Measurements from ENCODE around the gene CEBPG.

CEBPG gene

GRCh38 chr19:33422369-33423180 is 49.1 kb downstream of the CEBPG start:
- no peak overlapping the region for H3K4me2 ChIP-seq
- peaks cover 5% of the 10 kb centered on the region for H4K20me1 ChIP-seq
- H3K9me3 ChIP-seq: no peaks in the 10 kb centered on the region
- H3K36me3 ChIP-seq: no peaks in the 10 kb centered on the region
- no peak overlapping the region for H3K27ac ChIP-seq
- H3K4me3 ChIP-seq: no peak overlapping the region
- no peaks in the 10 kb centered on the region for H3K27me3 ChIP-seq
- H3K9ac ChIP-seq: no peak overlapping the region
- H3K4me1 ChIP-seq: no peaks in the 10 kb centered on the region
- no peak for TF ChIP-seq Cebpa-rat (IDR thresholded peaks at IDR 0.05)

GRCh38 chr19:33424181-33424580 is 50.7 kb downstream of the CEBPG start:
- Histone ChIP-seq H3K27me3 (no peaks in the 10 kb centered on the region), H3K4me1 (no peaks in the 10 kb centered on the region), H4K20me1 (peaks cover 5% of the 10 kb centered on the region), H3K36me3 (no peaks in the 10 kb centered on the region), H3K27ac (no peak overlapping the region), H3K4me3 (no peak overlapping the region), H3K9ac (no peak overlapping the region), H3K9me3 (no peaks in the 10 kb centered on the region), H3K4me2 (no peak overlapping the region)
- no peak for TF ChIP-seq Cebpa-rat (IDR thresholded peaks at IDR 0.05)

- Histone ChIP-seq H3K9ac (no peak overlapping the region), H3K4me1 (peaks cover 10% of the 10 kb centered on the region), H3K4me2 (no peak overlapping the region), H3K9me3 (no peaks in the 10 kb centered on the region), H3K4me3 (no peak overlapping the region), H3K36me3 (no peaks in the 10 kb centered on the region), H3K27me3 (no peaks in the 10 kb centered on the region), H4K20me1 (peaks cover 9% of the 10 kb centered on the region), H3K27ac (no peak overlapping the region)
- TF ChIP-seq Cebpa-rat (IDR thresholded peaks at IDR 0.05): no peak
Observed at GRCh38 chr19:33426621-33427361, 53.3 kb downstream of the CEBPG start.

- no peak overlapping the region for H3K27ac ChIP-seq
- no peak for TF ChIP-seq Cebpa-rat (IDR thresholded peaks at IDR 0.05)
- no peak overlapping the region for H3K4me2 ChIP-seq
- no peak overlapping the region for H3K9ac ChIP-seq
- H3K4me1 ChIP-seq: peaks cover 10% of the 10 kb centered on the region
- no peaks in the 10 kb centered on the region for H3K27me3 ChIP-seq
- H3K9me3 ChIP-seq: no peaks in the 10 kb centered on the region
- peaks cover 9% of the 10 kb centered on the region for H4K20me1 ChIP-seq
- H3K4me3 ChIP-seq: no peak overlapping the region
- no peaks in the 10 kb centered on the region for H3K36me3 ChIP-seq
Observed at GRCh38 chr19:33427801-33428626, 54.5 kb downstream of the CEBPG start.

- Histone ChIP-seq H3K9me3 (no peaks in the 10 kb centered on the region), H3K27ac (no peak overlapping the region), H4K20me1 (peaks cover 9% of the 10 kb centered on the region), H3K4me2 (no peak overlapping the region), H3K9ac (no peak overlapping the region), H3K36me3 (no peaks in the 10 kb centered on the region), H3K4me1 (peaks cover 10% of the 10 kb centered on the region), H3K4me3 (no peak overlapping the region), H3K27me3 (no peaks in the 10 kb centered on the region)
- TF ChIP-seq Cebpa-rat (IDR thresholded peaks at IDR 0.05): no peak
Observed at GRCh38 chr19:33428627-33429125, 55.2 kb downstream of the CEBPG start.

- peaks cover 10% of the 10 kb centered on the region for H3K4me1 ChIP-seq
- H3K9me3 ChIP-seq: no peaks in the 10 kb centered on the region
- no peaks in the 10 kb centered on the region for H3K36me3 ChIP-seq
- peak overlapping the region; percentile 39 for H3K4me2 ChIP-seq
- H3K27ac ChIP-seq: no peak overlapping the region
- no peak for TF ChIP-seq Cebpa-rat (IDR thresholded peaks at IDR 0.05)
- H4K20me1 ChIP-seq: peaks cover 9% of the 10 kb centered on the region
- no peak overlapping the region for H3K4me3 ChIP-seq
- H3K9ac ChIP-seq: peak overlapping the region; percentile 38; the same call in 1 of the 2 replicates
- H3K27me3 ChIP-seq: no peaks in the 10 kb centered on the region
Observed at GRCh38 chr19:33429891-33430673, 56.6 kb downstream of the CEBPG start.

- peak overlapping the region; percentile 39 for H3K4me2 ChIP-seq
- H3K27me3 ChIP-seq: no peaks in the 10 kb centered on the region
- peak overlapping the region; percentile 38; the same call in 1 of the 2 replicates for H3K9ac ChIP-seq
- no peak for TF ChIP-seq Cebpa-rat (IDR thresholded peaks at IDR 0.05)
- H3K27ac ChIP-seq: no peak overlapping the region
- no peaks in the 10 kb centered on the region for H3K9me3 ChIP-seq
- H3K4me3 ChIP-seq: no peak overlapping the region
- peaks cover 9% of the 10 kb centered on the region for H4K20me1 ChIP-seq
- H3K4me1 ChIP-seq: peaks cover 10% of the 10 kb centered on the region
- no peaks in the 10 kb centered on the region for H3K36me3 ChIP-seq
Observed at GRCh38 chr19:33430674-33431277, 57.3 kb downstream of the CEBPG start.

- Histone ChIP-seq H4K20me1 (peaks cover 9% of the 10 kb centered on the region), H3K4me3 (no peak overlapping the region), H3K9me3 (no peaks in the 10 kb centered on the region), H3K27ac (no peak overlapping the region), H3K4me2 (no peak overlapping the region), H3K27me3 (no peaks in the 10 kb centered on the region), H3K9ac (no peak overlapping the region), H3K36me3 (no peaks in the 10 kb centered on the region), H3K4me1 (peaks cover 10% of the 10 kb centered on the region)
- no peak for TF ChIP-seq Cebpa-rat (IDR thresholded peaks at IDR 0.05)
Observed at GRCh38 chr19:33432015-33432414, 58.5 kb downstream of the CEBPG start.

Measured in BLaER1 (cell line).